ENCODE measurements around the gene PRKCZ.

The PRKCZ gene

DNA sequence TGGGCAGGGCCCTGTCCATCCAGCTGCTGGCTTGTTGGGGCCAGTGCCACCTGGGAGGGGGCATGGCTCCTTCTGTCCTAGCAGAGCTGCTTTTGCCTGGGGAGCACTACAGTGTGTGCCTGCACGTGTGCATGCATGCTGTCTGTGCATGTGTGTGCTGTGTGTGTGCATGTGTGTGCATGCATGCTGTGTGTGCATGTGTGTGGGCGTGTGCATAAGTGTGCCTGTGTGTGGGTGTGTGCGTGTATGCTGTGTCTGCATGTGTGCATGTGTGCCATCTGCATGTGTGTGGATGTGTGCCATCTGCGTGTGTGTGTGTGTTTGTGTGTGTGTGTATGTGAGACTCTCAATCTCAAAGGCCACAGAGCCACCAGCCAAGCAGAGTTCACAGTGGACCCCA, 8.3 kb upstream of the PRKCZ start:
- DNase-seq (ENCODE audit: low read depth), result no peak
- no peak overlapping the region for H3K4me3 ChIP-seq (ENCODE audit: low read depth, low read length)
- TF ChIP-seq, protein P1, sequence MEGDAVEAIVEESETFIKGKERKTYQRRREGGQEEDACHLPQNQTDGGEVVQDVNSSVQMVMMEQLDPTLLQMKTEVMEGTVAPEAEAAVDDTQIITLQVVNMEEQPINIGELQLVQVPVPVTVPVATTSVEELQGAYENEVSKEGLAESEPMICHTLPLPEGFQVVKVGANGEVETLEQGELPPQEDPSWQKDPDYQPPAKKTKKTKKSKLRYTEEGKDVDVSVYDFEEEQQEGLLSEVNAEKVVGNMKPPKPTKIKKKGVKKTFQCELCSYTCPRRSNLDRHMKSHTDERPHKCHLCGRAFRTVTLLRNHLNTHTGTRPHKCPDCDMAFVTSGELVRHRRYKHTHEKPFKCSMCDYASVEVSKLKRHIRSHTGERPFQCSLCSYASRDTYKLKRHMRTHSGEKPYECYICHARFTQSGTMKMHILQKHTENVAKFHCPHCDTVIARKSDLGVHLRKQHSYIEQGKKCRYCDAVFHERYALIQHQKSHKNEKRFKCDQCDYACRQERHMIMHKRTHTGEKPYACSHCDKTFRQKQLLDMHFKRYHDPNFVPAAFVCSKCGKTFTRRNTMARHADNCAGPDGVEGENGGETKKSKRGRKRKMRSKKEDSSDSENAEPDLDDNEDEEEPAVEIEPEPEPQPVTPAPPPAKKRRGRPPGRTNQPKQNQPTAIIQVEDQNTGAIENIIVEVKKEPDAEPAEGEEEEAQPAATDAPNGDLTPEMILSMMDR (IDR thresholded peaks at IDR 0.05; ENCODE audit: low read depth, low read length), result no peak
- no peak for TF ChIP-seq MYC (IDR thresholded peaks at IDR 0.05; ENCODE audit: low read depth, low read length)
- no peak for TF ChIP-seq POLR2A (IDR thresholded peaks at IDR 0.05; ENCODE audit: extremely low read depth, insufficient read length)
- TF ChIP-seq, protein P2, sequence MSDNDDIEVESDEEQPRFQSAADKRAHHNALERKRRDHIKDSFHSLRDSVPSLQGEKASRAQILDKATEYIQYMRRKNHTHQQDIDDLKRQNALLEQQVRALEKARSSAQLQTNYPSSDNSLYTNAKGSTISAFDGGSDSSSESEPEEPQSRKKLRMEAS (IDR thresholded peaks at IDR 0.05; ENCODE audit: low read depth, low read length), result no peak

DNA sequence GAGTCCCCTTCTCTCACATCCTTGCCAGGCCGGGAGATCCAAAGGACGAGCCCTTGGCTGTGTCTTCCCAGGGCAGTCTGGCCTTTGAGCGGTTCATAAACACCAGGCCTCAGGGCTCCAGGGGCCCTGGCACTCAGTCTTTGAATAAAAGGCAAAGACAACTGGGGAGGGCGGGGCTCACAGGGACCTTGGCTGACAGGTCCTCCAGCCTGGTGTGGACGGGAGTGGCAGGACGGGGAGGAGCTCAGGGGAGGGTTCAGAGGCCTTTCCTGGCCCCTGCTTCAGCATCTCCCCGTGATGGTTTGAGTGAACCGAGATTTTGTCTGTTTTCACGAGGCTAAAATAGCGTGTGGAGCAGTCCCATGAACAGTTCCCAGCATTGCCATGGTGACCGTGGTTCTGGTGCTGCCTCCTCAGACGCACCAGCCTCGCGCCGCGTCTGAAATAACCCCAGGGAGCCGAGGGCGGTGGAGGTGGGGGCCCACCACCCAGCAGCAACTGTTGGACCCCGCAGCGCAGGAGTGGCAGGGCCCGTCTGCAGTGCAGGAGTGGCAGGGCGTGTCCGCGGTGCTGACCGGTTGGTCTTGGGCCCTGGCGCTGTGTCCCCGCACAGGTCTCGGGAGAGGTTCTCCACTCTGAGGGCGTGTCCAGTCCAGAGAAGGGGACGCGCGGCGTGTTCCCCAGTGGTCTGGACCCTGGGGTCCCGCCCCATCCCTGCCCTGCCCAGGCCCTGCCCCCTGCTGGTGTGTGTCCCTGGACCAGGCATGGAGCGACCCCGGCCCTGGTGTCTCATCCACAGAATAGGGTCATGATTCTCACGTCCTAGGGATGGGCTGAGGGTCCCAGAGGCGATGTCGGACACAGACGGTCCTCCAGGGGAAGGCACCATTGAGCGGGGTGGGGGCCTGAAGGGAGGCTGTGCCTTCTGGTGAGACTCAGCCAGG, 7.1 kb upstream of the PRKCZ start:
- H3K4me3 ChIP-seq (ENCODE audit: low read depth, low read length), result no peak overlapping the region
- no peak for DNase-seq (ENCODE audit: low read depth)
- TF ChIP-seq, protein P2 (IDR thresholded peaks at IDR 0.05; ENCODE audit: low read depth, low read length), result no peak
- TF ChIP-seq, protein P1 (IDR thresholded peaks at IDR 0.05; ENCODE audit: low read depth, low read length), result no peak
- TF ChIP-seq MYC (IDR thresholded peaks at IDR 0.05; ENCODE audit: low read depth, low read length), result no peak
- no peak for TF ChIP-seq POLR2A (IDR thresholded peaks at IDR 0.05; ENCODE audit: extremely low read depth, insufficient read length)

- DNase-seq (ENCODE audit: low read depth), result no peak
- TF ChIP-seq MYC (IDR thresholded peaks at IDR 0.05; ENCODE audit: low read depth, low read length), result no peak
- TF ChIP-seq, protein P1 (IDR thresholded peaks at IDR 0.05; ENCODE audit: low read depth, low read length), result no peak
- TF ChIP-seq POLR2A (IDR thresholded peaks at IDR 0.05; ENCODE audit: extremely low read depth, insufficient read length), result no peak
- TF ChIP-seq, protein P2 (IDR thresholded peaks at IDR 0.05; ENCODE audit: low read depth, low read length), result no peak
- H3K4me3 ChIP-seq (ENCODE audit: low read depth, low read length), result no peak overlapping the region
Observed at GRCh38 chr1:2043886-2044285, 6.3 kb upstream of the PRKCZ start.

DNA sequence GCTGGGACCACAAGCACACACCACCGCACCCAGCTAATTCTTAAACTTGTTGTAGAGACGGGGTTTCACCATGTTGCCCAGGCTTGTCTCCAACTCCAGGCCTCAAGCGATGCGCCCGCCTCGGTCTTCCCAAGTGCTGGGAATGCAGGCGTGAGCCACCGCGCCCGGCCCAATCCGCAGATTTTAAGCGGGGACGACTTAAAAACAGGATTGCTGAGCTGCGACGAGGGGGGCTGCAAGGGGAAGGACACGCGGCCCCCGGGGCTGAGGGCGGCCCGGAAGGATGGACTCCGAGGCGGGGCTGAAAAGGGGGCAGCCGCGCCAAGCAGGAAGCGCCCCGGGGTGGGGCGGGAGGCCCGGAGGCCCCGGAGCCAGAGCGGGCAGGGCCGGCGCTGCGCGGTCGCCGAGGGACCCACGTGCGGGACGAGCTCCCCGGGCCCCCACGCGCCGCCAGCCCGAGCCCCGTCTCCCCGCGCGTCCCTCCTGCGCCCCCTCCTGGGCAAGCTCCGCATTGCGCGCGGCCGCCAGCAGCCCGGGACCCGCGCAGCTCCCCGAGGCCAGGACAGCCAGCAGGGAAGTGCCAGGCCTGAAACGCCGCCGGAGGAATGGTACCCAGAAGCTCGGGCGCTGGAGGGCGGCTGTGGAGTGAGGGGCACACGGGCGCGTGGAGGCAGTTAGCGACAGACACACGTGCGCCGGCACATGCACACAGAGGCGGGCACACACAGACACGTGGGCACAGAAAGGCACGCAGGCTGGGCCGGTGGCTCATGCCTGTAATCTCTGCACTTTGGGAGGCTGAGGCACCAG, 5.5 kb upstream of the PRKCZ start:
- peak; percentile 75 for DNase-seq (ENCODE audit: low read depth)
- TF ChIP-seq POLR2A (IDR thresholded peaks at IDR 0.05; ENCODE audit: extremely low read depth, insufficient read length) (no peak), MYC (IDR thresholded peaks at IDR 0.05; ENCODE audit: low read depth, low read length) (peak; percentile 90)
- TF ChIP-seq, protein P1 (IDR thresholded peaks at IDR 0.05; ENCODE audit: low read depth, low read length), result peak; percentile 41
- TF ChIP-seq, protein P2 (IDR thresholded peaks at IDR 0.05; ENCODE audit: low read depth, low read length), result peak; percentile 79
- no peak overlapping the region for H3K4me3 ChIP-seq (ENCODE audit: low read depth, low read length)

- TF ChIP-seq, protein P2 (IDR thresholded peaks at IDR 0.05; ENCODE audit: low read depth, low read length), result no peak
- TF ChIP-seq POLR2A (IDR thresholded peaks at IDR 0.05; ENCODE audit: extremely low read depth, insufficient read length) (no peak), MYC (IDR thresholded peaks at IDR 0.05; ENCODE audit: low read depth, low read length) (no peak)
- TF ChIP-seq, protein P1 (IDR thresholded peaks at IDR 0.05; ENCODE audit: low read depth, low read length), result no peak
- H3K4me3 ChIP-seq (ENCODE audit: low read depth, low read length), result no peak overlapping the region
- DNase-seq (ENCODE audit: low read depth), result no peak
Observed at GRCh38 chr1:2045468-2046173, 4.6 kb upstream of the PRKCZ start.

All from NB4 (cell line).